ENCODE measurements around the gene IGF2BP2. TPM values are rescaled to one million over a fixed set of nuclear protein-coding genes. Genes with fewer than 3 reads are reported as not detected.

IGF2BP2 gene
- total and polyA plus RNA-seq, 7 donors = 1.1 to 5.6 (median 2.3) TPM

- TF ChIP-seq CTCF (IDR thresholded peaks at IDR 0.05) = no peak
- no peak overlapping the region for H3K27ac ChIP-seq
- H3K27me3 ChIP-seq (ENCODE audit: insufficient read depth in 3 of 3, low read length in 2 of 3) = no peaks in the 10 kb centered on the region
- DNase-seq (no peak), ATAC-seq (no peak)
- intact Hi-C loops (cut with DNase I) = no loop called here
- no peaks in the 10 kb centered on the region for H3K36me3 ChIP-seq (ENCODE audit: insufficient read depth in 1 of 2, low read depth in 1 of 2)
- 78 to 87% (median 81%) methylated on average over 8 of the region's 8 CpGs for WGBS, 3 donors
- H3K4me3 ChIP-seq = no peak overlapping the region
- no peaks in the 10 kb centered on the region for H3K9me3 ChIP-seq
- H3K4me1 ChIP-seq = no peaks in the 10 kb centered on the region
Measured at GRCh38 chr3:185797993-185798830, 26.6 kb downstream of the IGF2BP2 start.

- Histone ChIP-seq H3K27ac (no peak overlapping the region), H3K4me1 (no peaks in the 10 kb centered on the region), H3K36me3 (ENCODE audit: insufficient read depth in 1 of 2, low read depth in 1 of 2) (no peaks in the 10 kb centered on the region), H3K9me3 (no peaks in the 10 kb centered on the region), H3K27me3 (ENCODE audit: insufficient read depth in 3 of 3, low read length in 2 of 3) (no peaks in the 10 kb centered on the region), H3K4me3 (no peak overlapping the region)
- no peak for ATAC-seq
- intact Hi-C loops (cut with DNase I) = no loop called here
- no peak for DNase-seq
- no peak for TF ChIP-seq CTCF (IDR thresholded peaks at IDR 0.05)
- 60 to 76% (median 61%) methylated on average over 8 of the region's 8 CpGs for WGBS, 3 donors
Measured at GRCh38 chr3:185797108-185797881, 27.5 kb downstream of the IGF2BP2 start.

GRCh38 chr3:185796431-185797107, 28.3 kb downstream of the IGF2BP2 start:
- intact Hi-C loops (cut with DNase I) = no loop called here
- ATAC-seq = no peak

DNA sequence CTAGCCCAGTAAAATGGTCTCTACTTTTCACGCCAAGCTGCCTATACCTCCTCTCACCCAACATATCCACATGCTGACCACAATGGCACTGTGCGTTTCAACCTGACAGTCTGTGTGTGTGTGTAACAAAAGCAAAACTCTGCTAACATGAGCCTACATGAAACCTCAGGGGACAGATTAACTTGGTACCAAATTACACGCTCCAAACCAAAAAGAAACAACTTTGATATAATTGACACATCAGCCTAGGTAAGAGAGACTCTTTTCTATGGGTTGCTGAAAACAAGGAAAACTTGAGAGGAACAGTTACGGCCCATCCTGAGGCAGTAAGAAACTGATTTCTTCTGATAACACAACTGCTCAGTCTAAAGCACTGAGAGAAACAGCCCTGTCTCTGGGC, 31.5 kb downstream of the IGF2BP2 start:
- TF ChIP-seq CTCF (IDR thresholded peaks at IDR 0.05) = no peak
- WGBS, 3 donors = 78 to 86% (median 79%) methylated on average over 4 of the region's 4 CpGs
- ATAC-seq = no peak
- Histone ChIP-seq H3K4me3 (no peak overlapping the region), H3K27ac (no peak overlapping the region), H3K36me3 (ENCODE audit: insufficient read depth in 1 of 2, low read depth in 1 of 2) (no peaks in the 10 kb centered on the region), H3K27me3 (ENCODE audit: insufficient read depth in 3 of 3, low read length in 2 of 3) (no peaks in the 10 kb centered on the region), H3K4me1 (no peaks in the 10 kb centered on the region), H3K9me3 (no peaks in the 10 kb centered on the region)
- no peak for DNase-seq
- intact Hi-C loops (cut with DNase I) = no loop called here

More at GRCh38 chr3:185796431-185797107, 28.3 kb downstream of the IGF2BP2 start:
- 63 to 76% (median 70%) methylated on average over 7 of the region's 7 CpGs for WGBS, 3 donors
- H3K36me3 ChIP-seq (ENCODE audit: insufficient read depth in 1 of 2, low read depth in 1 of 2) = no peaks in the 10 kb centered on the region
- no peak for TF ChIP-seq CTCF (IDR thresholded peaks at IDR 0.05)
- no peaks in the 10 kb centered on the region for H3K9me3 ChIP-seq
- H3K4me3 ChIP-seq = no peak overlapping the region
- H3K4me1 ChIP-seq = no peaks in the 10 kb centered on the region
- H3K27me3 ChIP-seq (ENCODE audit: insufficient read depth in 3 of 3, low read length in 2 of 3) = no peaks in the 10 kb centered on the region
- no peak overlapping the region for H3K27ac ChIP-seq
- no peak for DNase-seq
